ENCODE measurements around the gene DMPK.

The DMPK gene

GRCh38 chr19:45766296-45766868 is 15.9 kb downstream of the DMPK start:
- no peak overlapping the region for H2AFZ ChIP-seq (ENCODE audit: low read depth, low read length)

GRCh38 chr19:45765702-45766295 is 16.5 kb downstream of the DMPK start:
- H3K4me3 ChIP-seq (ENCODE audit: low read length), result no peak overlapping the region
- H3K27me3 ChIP-seq (ENCODE audit: insufficient read depth, low read length), result no peaks in the 10 kb centered on the region
- peaks cover 41% of the 10 kb centered on the region for H3K4me1 ChIP-seq (ENCODE audit: insufficient read depth, low read length)
- H2AFZ ChIP-seq (ENCODE audit: low read depth, low read length), result no peak overlapping the region
- no peaks in the 10 kb centered on the region for H3K9me3 ChIP-seq (ENCODE audit: low read length)
- H3K36me3 ChIP-seq (ENCODE audit: insufficient read depth, low read length), result peaks cover under 1% of the 10 kb centered on the region

More at GRCh38 chr19:45766296-45766868, 15.9 kb downstream of the DMPK start:
- Histone ChIP-seq H3K9me3 (ENCODE audit: low read length) (no peaks in the 10 kb centered on the region), H3K4me1 (ENCODE audit: insufficient read depth, low read length) (peaks cover 45% of the 10 kb centered on the region), H3K4me3 (ENCODE audit: low read length) (peak overlapping the region; percentile 48), H3K27me3 (ENCODE audit: insufficient read depth, low read length) (no peaks in the 10 kb centered on the region), H3K36me3 (ENCODE audit: insufficient read depth, low read length) (peaks cover 5% of the 10 kb centered on the region)

- Histone ChIP-seq H3K36me3 (ENCODE audit: insufficient read depth, low read length) (no peaks in the 10 kb centered on the region), H2AFZ (ENCODE audit: low read depth, low read length) (no peak overlapping the region), H3K27me3 (ENCODE audit: insufficient read depth, low read length) (no peaks in the 10 kb centered on the region), H3K4me1 (ENCODE audit: insufficient read depth, low read length) (peaks cover 35% of the 10 kb centered on the region), H3K4me3 (ENCODE audit: low read length) (no peak overlapping the region), H3K9me3 (ENCODE audit: low read length) (no peaks in the 10 kb centered on the region)
Observed at GRCh38 chr19:45764945-45765701, 17.2 kb downstream of the DMPK start.

GRCh38 chr19:45764475-45764874 is 17.8 kb downstream of the DMPK start:
- Histone ChIP-seq H3K9me3 (ENCODE audit: low read length) (no peaks in the 10 kb centered on the region), H3K4me1 (ENCODE audit: insufficient read depth, low read length) (peaks cover 30% of the 10 kb centered on the region), H2AFZ (ENCODE audit: low read depth, low read length) (no peak overlapping the region), H3K27me3 (ENCODE audit: insufficient read depth, low read length) (no peaks in the 10 kb centered on the region), H3K36me3 (ENCODE audit: insufficient read depth, low read length) (no peaks in the 10 kb centered on the region), H3K4me3 (ENCODE audit: low read length) (no peak overlapping the region)

GRCh38 chr19:45763691-45764294 is 18.5 kb downstream of the DMPK start:
- H3K9me3 ChIP-seq (ENCODE audit: low read length), result no peaks in the 10 kb centered on the region
- H3K27me3 ChIP-seq (ENCODE audit: insufficient read depth, low read length), result no peaks in the 10 kb centered on the region
- peaks cover 30% of the 10 kb centered on the region for H3K4me1 ChIP-seq (ENCODE audit: insufficient read depth, low read length)
- no peak overlapping the region for H3K4me3 ChIP-seq (ENCODE audit: low read length)
- no peak overlapping the region for H2AFZ ChIP-seq (ENCODE audit: low read depth, low read length)
- no peaks in the 10 kb centered on the region for H3K36me3 ChIP-seq (ENCODE audit: insufficient read depth, low read length)

- Histone ChIP-seq H3K27me3 (ENCODE audit: insufficient read depth, low read length) (no peaks in the 10 kb centered on the region), H3K36me3 (ENCODE audit: insufficient read depth, low read length) (no peaks in the 10 kb centered on the region), H3K4me3 (ENCODE audit: low read length) (no peak overlapping the region), H3K9me3 (ENCODE audit: low read length) (no peaks in the 10 kb centered on the region), H2AFZ (ENCODE audit: low read depth, low read length) (no peak overlapping the region), H3K4me1 (ENCODE audit: insufficient read depth, low read length) (peaks cover 30% of the 10 kb centered on the region)
Observed at GRCh38 chr19:45762870-45763631, 19.2 kb downstream of the DMPK start.

- Histone ChIP-seq H3K36me3 (ENCODE audit: insufficient read depth, low read length) (no peaks in the 10 kb centered on the region), H3K27me3 (ENCODE audit: insufficient read depth, low read length) (peaks cover 2% of the 10 kb centered on the region), H3K4me1 (ENCODE audit: insufficient read depth, low read length) (peaks cover 24% of the 10 kb centered on the region), H2AFZ (ENCODE audit: low read depth, low read length) (no peak overlapping the region), H3K9me3 (ENCODE audit: low read length) (no peaks in the 10 kb centered on the region), H3K4me3 (ENCODE audit: low read length) (no peak overlapping the region)
Observed at GRCh38 chr19:45761714-45762113, 20.6 kb downstream of the DMPK start.

- no peaks in the 10 kb centered on the region for H3K36me3 ChIP-seq (ENCODE audit: insufficient read depth, low read length)
- no peak overlapping the region for H3K4me3 ChIP-seq (ENCODE audit: low read length)
- no peaks in the 10 kb centered on the region for H3K9me3 ChIP-seq (ENCODE audit: low read length)
- no peak overlapping the region for H2AFZ ChIP-seq (ENCODE audit: low read depth, low read length)
- H3K27me3 ChIP-seq (ENCODE audit: insufficient read depth, low read length), result peaks cover 5% of the 10 kb centered on the region
- peaks cover under 1% of the 10 kb centered on the region for H3K4me1 ChIP-seq (ENCODE audit: insufficient read depth, low read length)
Observed at GRCh38 chr19:45758921-45759320, 23.4 kb downstream of the DMPK start.

GRCh38 chr19:45757695-45758094 is 24.6 kb downstream of the DMPK start:
- H3K4me3 ChIP-seq (ENCODE audit: low read length), result no peak overlapping the region
- no peaks in the 10 kb centered on the region for H3K36me3 ChIP-seq (ENCODE audit: insufficient read depth, low read length)
- H3K4me1 ChIP-seq (ENCODE audit: insufficient read depth, low read length), result no peaks in the 10 kb centered on the region
- no peaks in the 10 kb centered on the region for H3K9me3 ChIP-seq (ENCODE audit: low read length)
- H3K27me3 ChIP-seq (ENCODE audit: insufficient read depth, low read length), result peaks cover 5% of the 10 kb centered on the region
- no peak overlapping the region for H2AFZ ChIP-seq (ENCODE audit: low read depth, low read length)

- no peaks in the 10 kb centered on the region for H3K4me1 ChIP-seq (ENCODE audit: insufficient read depth, low read length)
- no peaks in the 10 kb centered on the region for H3K36me3 ChIP-seq (ENCODE audit: insufficient read depth, low read length)
- no peak overlapping the region for H2AFZ ChIP-seq (ENCODE audit: low read depth, low read length)
- no peak overlapping the region for H3K4me3 ChIP-seq (ENCODE audit: low read length)
- H3K27me3 ChIP-seq (ENCODE audit: insufficient read depth, low read length), result peaks cover 5% of the 10 kb centered on the region
- H3K9me3 ChIP-seq (ENCODE audit: low read length), result no peaks in the 10 kb centered on the region
Observed at GRCh38 chr19:45754323-45754722, 28.0 kb downstream of the DMPK start.

GRCh38 chr19:45753548-45753947 is 28.7 kb downstream of the DMPK start:
- H3K4me3 ChIP-seq (ENCODE audit: low read length), result no peak overlapping the region
- peaks cover 5% of the 10 kb centered on the region for H3K27me3 ChIP-seq (ENCODE audit: insufficient read depth, low read length)
- H2AFZ ChIP-seq (ENCODE audit: low read depth, low read length), result no peak overlapping the region

GRCh38 chr19:45752639-45753038 is 29.7 kb downstream of the DMPK start:
- Histone ChIP-seq H2AFZ (ENCODE audit: low read depth, low read length) (no peak overlapping the region), H3K4me1 (ENCODE audit: insufficient read depth, low read length) (no peaks in the 10 kb centered on the region), H3K27me3 (ENCODE audit: insufficient read depth, low read length) (peaks cover 5% of the 10 kb centered on the region), H3K36me3 (ENCODE audit: insufficient read depth, low read length) (no peaks in the 10 kb centered on the region), H3K9me3 (ENCODE audit: low read length) (no peaks in the 10 kb centered on the region), H3K4me3 (ENCODE audit: low read length) (no peak overlapping the region)

More at GRCh38 chr19:45753548-45753947, 28.7 kb downstream of the DMPK start:
- Histone ChIP-seq H3K4me1 (ENCODE audit: insufficient read depth, low read length) (no peaks in the 10 kb centered on the region), H3K36me3 (ENCODE audit: insufficient read depth, low read length) (no peaks in the 10 kb centered on the region), H3K9me3 (ENCODE audit: low read length) (no peaks in the 10 kb centered on the region)
